WI38 (cell line): ENCODE data around the gene PDCD4.

ENCODE experiments used
- H3K4me3 ChIP-seq: 2 replicates; pipeline ENCODE4 v1.5.1; 2011; ENCODE audit warnings: low read depth, mild to moderate bottlenecking, control low read depth, low read length
- TF ChIP-seq, protein P1 (sequence below): IDR thresholded peaks from 2 replicates; pipeline ENCODE4 v1.5.1; 2012; ENCODE audit warnings: low read depth, mild to moderate bottlenecking, control low read depth, low read length

Gene PDCD4

DNA sequence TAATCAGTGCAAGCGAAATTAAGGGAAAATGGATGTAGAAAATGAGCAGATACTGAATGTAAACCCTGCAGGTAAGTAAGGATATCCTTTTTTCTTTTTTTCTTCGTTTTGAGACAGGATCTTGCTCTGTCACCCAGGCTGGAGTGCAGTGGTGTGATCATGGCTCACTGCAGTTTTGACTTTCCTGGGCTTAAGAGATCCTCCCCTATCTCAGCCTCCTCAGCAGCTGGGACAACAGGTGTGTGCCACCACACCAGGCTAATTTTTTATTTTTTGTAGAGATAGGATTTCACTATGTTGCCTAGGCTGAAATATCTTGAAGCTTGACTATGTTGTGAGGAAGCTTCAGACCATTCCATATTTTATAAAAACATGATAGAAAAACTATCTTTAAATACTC is 4.3 kb downstream of the PDCD4 start:
- H3K4me3 ChIP-seq, result no peak overlapping the region
- TF ChIP-seq, protein P1, sequence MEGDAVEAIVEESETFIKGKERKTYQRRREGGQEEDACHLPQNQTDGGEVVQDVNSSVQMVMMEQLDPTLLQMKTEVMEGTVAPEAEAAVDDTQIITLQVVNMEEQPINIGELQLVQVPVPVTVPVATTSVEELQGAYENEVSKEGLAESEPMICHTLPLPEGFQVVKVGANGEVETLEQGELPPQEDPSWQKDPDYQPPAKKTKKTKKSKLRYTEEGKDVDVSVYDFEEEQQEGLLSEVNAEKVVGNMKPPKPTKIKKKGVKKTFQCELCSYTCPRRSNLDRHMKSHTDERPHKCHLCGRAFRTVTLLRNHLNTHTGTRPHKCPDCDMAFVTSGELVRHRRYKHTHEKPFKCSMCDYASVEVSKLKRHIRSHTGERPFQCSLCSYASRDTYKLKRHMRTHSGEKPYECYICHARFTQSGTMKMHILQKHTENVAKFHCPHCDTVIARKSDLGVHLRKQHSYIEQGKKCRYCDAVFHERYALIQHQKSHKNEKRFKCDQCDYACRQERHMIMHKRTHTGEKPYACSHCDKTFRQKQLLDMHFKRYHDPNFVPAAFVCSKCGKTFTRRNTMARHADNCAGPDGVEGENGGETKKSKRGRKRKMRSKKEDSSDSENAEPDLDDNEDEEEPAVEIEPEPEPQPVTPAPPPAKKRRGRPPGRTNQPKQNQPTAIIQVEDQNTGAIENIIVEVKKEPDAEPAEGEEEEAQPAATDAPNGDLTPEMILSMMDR, result no peak

DNA sequence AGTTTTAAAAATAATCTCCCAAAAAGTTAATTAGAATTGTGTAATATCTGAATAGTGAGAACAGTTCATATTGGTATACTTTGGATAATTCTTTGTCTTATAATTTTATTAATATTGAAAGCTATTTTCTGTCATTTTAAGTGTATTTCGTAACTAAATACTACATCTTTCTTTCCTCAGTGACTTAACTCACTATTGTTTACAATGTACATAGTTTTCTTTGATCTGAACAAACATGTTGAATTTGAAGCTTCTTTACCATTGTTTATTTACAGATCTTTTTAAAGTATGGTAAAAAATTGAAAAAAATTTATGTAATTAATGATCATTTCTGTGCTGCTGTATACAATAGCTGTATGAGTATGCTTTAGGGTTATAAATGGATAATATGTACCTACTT is 5.1 kb downstream of the PDCD4 start:
- TF ChIP-seq, protein P1, result no peak
- no peak overlapping the region for H3K4me3 ChIP-seq

DNA sequence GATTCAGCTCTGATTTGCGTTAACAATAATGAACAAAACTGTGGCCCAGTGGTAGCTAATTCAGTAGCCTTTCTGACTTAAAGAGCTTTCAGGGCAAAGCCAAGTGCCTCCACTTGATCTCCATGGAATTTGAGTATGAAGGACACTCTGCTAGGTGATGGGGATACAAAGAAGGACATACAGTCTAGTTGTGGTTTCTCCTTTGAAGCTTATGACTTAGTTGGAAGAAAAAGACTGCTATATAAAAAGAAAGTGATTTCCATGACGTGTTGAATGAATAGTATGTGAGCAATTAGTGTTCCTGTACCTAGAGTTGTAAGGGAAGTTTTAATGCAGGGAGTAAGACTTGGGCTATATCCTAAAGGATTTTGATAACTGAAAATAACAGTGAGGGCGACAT is 8.3 kb downstream of the PDCD4 start:
- TF ChIP-seq, protein P1, result no peak
- H3K4me3 ChIP-seq, result no peak overlapping the region

DNA sequence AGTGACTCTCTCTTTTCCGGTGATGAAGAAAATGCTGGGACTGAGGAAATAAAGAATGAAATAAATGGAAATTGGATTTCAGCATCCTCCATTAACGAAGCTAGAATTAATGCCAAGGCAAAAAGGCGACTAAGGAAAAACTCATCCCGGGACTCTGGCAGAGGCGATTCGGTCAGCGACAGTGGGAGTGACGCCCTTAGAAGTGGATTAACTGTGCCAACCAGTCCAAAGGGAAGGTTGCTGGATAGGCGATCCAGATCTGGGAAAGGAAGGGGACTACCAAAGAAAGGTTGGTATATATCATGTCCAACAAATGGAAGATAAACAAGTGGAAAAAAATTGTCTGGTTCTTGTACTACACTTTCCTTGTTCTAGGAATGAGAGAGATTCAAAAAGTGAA is 9.5 kb downstream of the PDCD4 start:
- TF ChIP-seq, protein P1, result no peak
- H3K4me3 ChIP-seq, result no peak overlapping the region

DNA sequence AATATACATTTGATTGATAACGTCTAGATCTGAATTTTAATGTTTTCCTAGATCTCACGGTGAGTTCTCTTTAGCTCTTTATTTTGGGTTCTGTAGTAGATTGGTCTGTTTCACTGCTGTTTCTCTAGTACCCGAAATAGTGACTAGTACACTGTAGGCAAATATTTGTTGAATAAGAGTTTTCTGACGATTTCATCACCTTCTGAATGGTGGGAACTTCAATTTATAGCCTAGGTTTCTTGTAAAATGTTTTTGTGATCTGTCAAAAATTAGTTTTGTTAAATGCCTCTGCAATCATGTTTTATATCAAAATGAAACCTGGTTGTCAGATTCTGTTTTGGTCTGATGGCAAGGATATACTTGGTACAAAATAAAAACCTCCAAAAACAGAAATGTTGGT is 10.2 kb downstream of the PDCD4 start:
- no peak overlapping the region for H3K4me3 ChIP-seq
- TF ChIP-seq, protein P1, result no peak

DNA sequence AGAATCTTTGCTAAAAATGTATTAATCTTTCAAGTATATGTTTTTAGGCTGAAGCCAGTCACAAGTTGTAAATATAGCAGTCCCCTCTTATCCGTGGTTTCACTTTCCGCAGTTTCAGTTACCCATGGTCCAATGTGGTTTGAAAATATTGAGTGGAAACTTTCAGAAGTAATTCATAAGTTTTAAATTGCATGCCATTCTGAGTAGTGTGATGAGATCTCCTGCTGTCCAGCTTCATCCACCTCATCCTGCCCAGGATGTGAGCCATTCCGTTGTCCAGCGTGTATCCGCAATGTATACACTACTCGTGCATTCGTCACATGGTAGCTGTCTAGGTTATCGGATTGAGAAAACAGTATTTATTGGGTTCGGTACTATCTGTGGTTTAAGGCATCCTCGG is 12.2 kb downstream of the PDCD4 start:
- H3K4me3 ChIP-seq, result no peak overlapping the region
- TF ChIP-seq, protein P1, result no peak

DNA sequence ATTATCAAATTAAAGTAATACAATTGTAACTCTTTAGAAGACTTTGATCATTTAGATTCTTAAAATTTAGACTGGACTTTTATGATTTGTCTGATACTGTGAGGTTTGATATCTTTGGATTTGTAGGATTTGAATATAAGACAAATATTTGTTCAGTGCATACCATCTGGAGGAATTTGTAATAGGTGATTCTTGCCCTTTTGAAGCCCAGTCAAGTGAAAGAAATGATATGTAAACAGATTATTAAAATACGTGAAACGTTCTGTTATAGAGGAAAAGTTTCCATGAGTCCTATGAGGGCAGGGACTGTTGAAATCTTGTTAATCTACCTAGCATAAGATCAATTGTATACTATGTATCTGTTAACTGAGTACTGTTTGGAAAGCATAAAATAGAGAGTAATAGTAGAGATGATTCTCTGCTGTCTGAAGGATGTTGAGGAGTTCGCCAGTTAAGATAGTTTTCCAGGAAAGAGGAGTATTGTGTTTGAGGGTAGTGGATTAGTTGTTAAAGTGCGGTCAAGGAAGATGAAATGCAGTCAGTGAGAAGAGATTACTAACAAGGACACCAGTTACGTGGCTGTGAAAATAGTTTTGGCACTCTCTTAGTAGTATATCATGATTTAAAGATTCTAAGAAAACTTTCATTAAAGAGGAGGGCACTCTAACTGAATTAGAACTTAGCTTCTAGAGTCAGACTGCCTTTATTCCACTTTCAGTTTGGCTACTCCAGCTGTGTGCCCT is 14.4 kb downstream of the PDCD4 start:
- TF ChIP-seq, protein P1, result no peak
- H3K4me3 ChIP-seq, result no peak overlapping the region
